Esophagus (tissue), 2 donors: Measurements from ENCODE around the gene PRKN. TPM values are rescaled to one million over a fixed set of nuclear protein-coding genes. Genes with fewer than 3 reads are reported as not detected.
"Not testable (repeated sequence)": the region's sequence is repeated elsewhere in the genome, so short reads cannot be mapped to it uniquely, and the experiment has no call there.

Source experiments
- H3K27ac ChIP-seq, 2 donors: one replicate each; pipeline ENCODE4 v1.5.1; 2013; ENCODE audit warnings: low read depth in 2 of 2, mild to moderate bottlenecking in 2 of 2, inconsistent platforms in 1 of 2, low read length in 1 of 2, moderate library complexity in 1 of 2
- H3K27me3 ChIP-seq, 2 donors: one replicate each; pipeline ENCODE4 v1.6.1; 2013; ENCODE audit warnings: low read length in 2 of 2, control low read depth in 1 of 2, mild to moderate bottlenecking in 1 of 2; ENCODE audit not compliant: insufficient read depth in 2 of 2, control insufficient read depth in 1 of 2
- H3K36me3 ChIP-seq, 2 donors: one replicate each; pipeline ENCODE4 v1.6.1; 2013; ENCODE audit warnings: low read length in 1 of 2; ENCODE audit not compliant: control insufficient read depth in 2 of 2, insufficient read depth in 2 of 2
- H3K4me1 ChIP-seq, 2 donors: one replicate each; pipeline ENCODE4 v1.6.1; 2013; ENCODE audit warnings: low read length in 1 of 2; ENCODE audit not compliant: control insufficient read depth in 2 of 2, insufficient read depth in 2 of 2
- H3K4me3 ChIP-seq, 2 donors: one replicate each; pipeline ENCODE4 v1.5.1; 2013; ENCODE audit warnings: low read length in 2 of 2, mild to moderate bottlenecking in 2 of 2, low read depth in 1 of 2, moderate library complexity in 1 of 2
- H3K9me3 ChIP-seq, 2 donors: one replicate each; pipeline ENCODE4 v1.6.1; 2013; ENCODE audit warnings: mild to moderate bottlenecking in 2 of 2, low read depth in 1 of 2, low read length in 1 of 2, moderate library complexity in 1 of 2; ENCODE audit not compliant: control insufficient read depth in 2 of 2, insufficient read depth in 1 of 2
- WGBS, 2 donors: extraction: QIAGEN DNeasy Blood & Tissue Kit; methylation state at CpG; one replicate each; pipeline ENCODE4 v1.1.7; 2013; 5-methylcytosine and 5-hydroxymethylcytosine counted together
- polyA plus RNA-seq, 2 donors: library from polyadenylated mRNA; stranded (reverse); fragments of 200-250 nt; gene quantifications; one replicate each; pipeline ENCODE4 v1.2.3, GENCODE V29; 2013
- donor health status: healthy with polysubstance abuse.
- donor health status: Bipolar disorder and iron deficiency.

The PRKN gene
- polyA plus RNA-seq, 2 donors, result 0.28 to 0.45 TPM

GRCh38 chr6:162543221-162543620, 184.3 kb downstream of the PRKN start:
- Histone ChIP-seq H3K27ac (no peak overlapping the region), H3K4me1 (no peaks in the 10 kb centered on the region), H3K36me3 (no peaks in the 10 kb centered on the region), H3K4me3 (no peak overlapping the region), H3K27me3 (no peaks in the 10 kb centered on the region), H3K9me3 (no peaks in the 10 kb centered on the region)
- WGBS, 2 donors, result 83 to 88% methylated on average over 6 of the region's 6 CpGs

- WGBS, 2 donors, result 87 to 93% methylated on average over 4 of the region's 4 CpGs
- Histone ChIP-seq H3K27me3 (no peaks in the 10 kb centered on the region), H3K4me3 (no peak overlapping the region)
Measured at GRCh38 chr6:162541019-162541601, 186.5 kb downstream of the PRKN start.

GRCh38 chr6:162539321-162539720, 188.2 kb downstream of the PRKN start:
- Histone ChIP-seq H3K36me3 (no peaks in the 10 kb centered on the region), H3K4me1 (no peaks in the 10 kb centered on the region), H3K27me3 (no peaks in the 10 kb centered on the region), H3K4me3 (no peak overlapping the region), H3K9me3 (no peaks in the 10 kb centered on the region), H3K27ac (no peak overlapping the region)
- WGBS, 2 donors, result 77 to 80% methylated on average over 3 of the region's 3 CpGs

More at GRCh38 chr6:162541019-162541601, 186.5 kb downstream of the PRKN start:
- Histone ChIP-seq H3K36me3 (no peaks in the 10 kb centered on the region), H3K27ac (no peak overlapping the region), H3K9me3 (no peaks in the 10 kb centered on the region), H3K4me1 (no peaks in the 10 kb centered on the region)

- no peak overlapping the region for H3K27ac ChIP-seq
- H3K4me3 ChIP-seq, result no peak overlapping the region
- H3K36me3 ChIP-seq, result no peaks in the 10 kb centered on the region
- H3K4me1 ChIP-seq, result no peaks in the 10 kb centered on the region
- no peaks in the 10 kb centered on the region for H3K27me3 ChIP-seq
- 45 to 47% methylated on average over 8 of the region's 8 CpGs for WGBS, 2 donors
- no peaks in the 10 kb centered on the region for H3K9me3 ChIP-seq
Measured at GRCh38 chr6:162538643-162539064, 188.9 kb downstream of the PRKN start.

- no peaks in the 10 kb centered on the region for H3K27me3 ChIP-seq
- H3K27ac ChIP-seq, result no peak overlapping the region
- no peak overlapping the region for H3K4me3 ChIP-seq
- H3K9me3 ChIP-seq, result no peaks in the 10 kb centered on the region
- 71 to 74% methylated on average over 6 of the region's 6 CpGs for WGBS, 2 donors
- no peaks in the 10 kb centered on the region for H3K36me3 ChIP-seq
- H3K4me1 ChIP-seq, result no peaks in the 10 kb centered on the region
Measured at GRCh38 chr6:162533009-162533400, 194.6 kb downstream of the PRKN start.

GRCh38 chr6:162532283-162533008, 195.1 kb downstream of the PRKN start:
- no peak overlapping the region for H3K4me3 ChIP-seq
- 69 to 70% methylated on average over 9 of the region's 9 CpGs for WGBS, 2 donors
- H3K4me1 ChIP-seq, result no peaks in the 10 kb centered on the region
- H3K27ac ChIP-seq, result no peak overlapping the region
- H3K9me3 ChIP-seq, result no peaks in the 10 kb centered on the region
- no peaks in the 10 kb centered on the region for H3K36me3 ChIP-seq
- no peaks in the 10 kb centered on the region for H3K27me3 ChIP-seq

GRCh38 chr6:162531391-162531790, 196.2 kb downstream of the PRKN start:
- 94 to 95% methylated on average over 4 of the region's 4 CpGs for WGBS, 2 donors
- not testable (repeated sequence) for H3K4me1 ChIP-seq, H3K27ac ChIP-seq

GRCh38 chr6:162528538-162528937, 199.0 kb downstream of the PRKN start:
- no peak overlapping the region for H3K27ac ChIP-seq
- H3K9me3 ChIP-seq, result no peaks in the 10 kb centered on the region
- WGBS, 2 donors, result 72 to 86% methylated on average over 6 of the region's 6 CpGs
- no peaks in the 10 kb centered on the region for H3K27me3 ChIP-seq
- no peaks in the 10 kb centered on the region for H3K4me1 ChIP-seq
- no peaks in the 10 kb centered on the region for H3K36me3 ChIP-seq
- H3K4me3 ChIP-seq, result no peak overlapping the region

More at GRCh38 chr6:162531391-162531790, 196.2 kb downstream of the PRKN start:
- not testable (repeated sequence) for H3K4me3 ChIP-seq, H3K36me3 ChIP-seq, H3K9me3 ChIP-seq, H3K27me3 ChIP-seq

- WGBS, 2 donors, result 76 to 84% methylated on average over 7 of the region's 7 CpGs
Measured at GRCh38 chr6:162526960-162527359, 200.6 kb downstream of the PRKN start.

GRCh38 chr6:162525181-162525580, 202.4 kb downstream of the PRKN start:
- Histone ChIP-seq H3K27ac (no peak overlapping the region), H3K9me3 (no peaks in the 10 kb centered on the region), H3K4me3 (no peak overlapping the region), H3K36me3 (no peaks in the 10 kb centered on the region), H3K4me1 (no peaks in the 10 kb centered on the region), H3K27me3 (no peaks in the 10 kb centered on the region)
- WGBS, 2 donors, result 89 to 93% methylated on average over 6 of the region's 6 CpGs

More at GRCh38 chr6:162526960-162527359, 200.6 kb downstream of the PRKN start:
- Histone ChIP-seq H3K36me3 (no peaks in the 10 kb centered on the region), H3K27ac (no peak overlapping the region), H3K4me1 (no peaks in the 10 kb centered on the region), H3K4me3 (no peak overlapping the region), H3K27me3 (no peaks in the 10 kb centered on the region), H3K9me3 (no peaks in the 10 kb centered on the region)
